Stimulated activated memory B cell treated with anti-CD40 and anti-IgM and Interleukin-4, amounts not matched to agents 10 μg/mL and 1 μg/mL and 100 μg/mL, for 72 hours (primary cell): Measurements from ENCODE around the gene ATG4C.

ENCODE experiments used
- ATAC-seq: fragments of 150-1000 bp; cut with Tn5 transposase; 2 replicates; pipeline ENCODE4 v1.10.0; 2021
- H3K27ac Mint-ChIP-seq: one replicate; pipeline ENCODE4 v1.8.0; 2022; ENCODE audit warnings: mild to moderate bottlenecking, mixed read lengths
- H3K27me3 Mint-ChIP-seq: one replicate; pipeline ENCODE4 v1.8.0; 2022; ENCODE audit warnings: mixed read lengths
- H3K36me3 Mint-ChIP-seq: one replicate; pipeline ENCODE4 v1.8.0; 2022; ENCODE audit warnings: mixed read lengths
- H3K4me1 Mint-ChIP-seq: one replicate; pipeline ENCODE4 v1.8.0; 2022; ENCODE audit warnings: mixed read lengths
- H3K4me3 Mint-ChIP-seq: one replicate; pipeline ENCODE4 v1.8.0; 2022; ENCODE audit warnings: mild to moderate bottlenecking, moderate library complexity, mixed read lengths
- H3K9me3 Mint-ChIP-seq: one replicate; pipeline ENCODE4 v1.8.0; 2022; ENCODE audit warnings: mixed read lengths

Gene ATG4C

GRCh38 chr1:62903982-62904855 lies 120.3 kb downstream of the ATG4C start:
- no peaks in the 10 kb centered on the region for H3K27me3 Mint-ChIP-seq
- no peak overlapping the region for H3K4me3 Mint-ChIP-seq
- H3K4me1 Mint-ChIP-seq = no peaks in the 10 kb centered on the region
- H3K36me3 Mint-ChIP-seq = no peaks in the 10 kb centered on the region
- no peak for ATAC-seq
- H3K9me3 Mint-ChIP-seq = no peaks in the 10 kb centered on the region
- no peak overlapping the region for H3K27ac Mint-ChIP-seq

- Mint-ChIP-seq H3K9me3 (no peaks in the 10 kb centered on the region), H3K36me3 (no peaks in the 10 kb centered on the region), H3K27ac (no peak overlapping the region), H3K4me3 (no peak overlapping the region), H3K4me1 (no peaks in the 10 kb centered on the region), H3K27me3 (no peaks in the 10 kb centered on the region)
- no peak for ATAC-seq
These were observed 120.9 kb downstream of the ATG4C start for GRCh38 chr1:62904856-62905225.

GRCh38 chr1:62905309-62905708 lies 121.4 kb downstream of the ATG4C start:
- no peak for ATAC-seq
- Mint-ChIP-seq H3K36me3 (no peaks in the 10 kb centered on the region), H3K9me3 (no peaks in the 10 kb centered on the region), H3K27ac (no peak overlapping the region), H3K4me1 (no peaks in the 10 kb centered on the region), H3K27me3 (no peaks in the 10 kb centered on the region), H3K4me3 (no peak overlapping the region)

- Mint-ChIP-seq H3K4me3 (no peak overlapping the region), H3K27ac (no peak overlapping the region), H3K36me3 (no peaks in the 10 kb centered on the region), H3K4me1 (no peaks in the 10 kb centered on the region), H3K9me3 (no peaks in the 10 kb centered on the region), H3K27me3 (no peaks in the 10 kb centered on the region)
- ATAC-seq = no peak
These were observed 121.9 kb downstream of the ATG4C start for GRCh38 chr1:62905872-62906271.

- Mint-ChIP-seq H3K9me3 (no peaks in the 10 kb centered on the region), H3K4me3 (no peak overlapping the region), H3K36me3 (no peaks in the 10 kb centered on the region), H3K27ac (no peak overlapping the region), H3K4me1 (no peaks in the 10 kb centered on the region), H3K27me3 (no peaks in the 10 kb centered on the region)
- ATAC-seq = no peak
These were observed 122.5 kb downstream of the ATG4C start for GRCh38 chr1:62906428-62906886.

- Mint-ChIP-seq H3K27ac (no peak overlapping the region), H3K36me3 (no peaks in the 10 kb centered on the region), H3K4me1 (no peaks in the 10 kb centered on the region), H3K9me3 (no peaks in the 10 kb centered on the region), H3K27me3 (no peaks in the 10 kb centered on the region), H3K4me3 (no peak overlapping the region)
- no peak for ATAC-seq
These were observed 124.3 kb downstream of the ATG4C start for GRCh38 chr1:62908168-62908695.

GRCh38 chr1:62912028-62912638 lies 128.2 kb downstream of the ATG4C start:
- Mint-ChIP-seq H3K27me3 (peaks cover 20% of the 10 kb centered on the region), H3K9me3 (no peaks in the 10 kb centered on the region), H3K27ac (no peak overlapping the region), H3K4me1 (no peaks in the 10 kb centered on the region), H3K4me3 (no peak overlapping the region), H3K36me3 (no peaks in the 10 kb centered on the region)
- no peak for ATAC-seq
